ENCODE measurements around the gene NGLY1.

DNA sequence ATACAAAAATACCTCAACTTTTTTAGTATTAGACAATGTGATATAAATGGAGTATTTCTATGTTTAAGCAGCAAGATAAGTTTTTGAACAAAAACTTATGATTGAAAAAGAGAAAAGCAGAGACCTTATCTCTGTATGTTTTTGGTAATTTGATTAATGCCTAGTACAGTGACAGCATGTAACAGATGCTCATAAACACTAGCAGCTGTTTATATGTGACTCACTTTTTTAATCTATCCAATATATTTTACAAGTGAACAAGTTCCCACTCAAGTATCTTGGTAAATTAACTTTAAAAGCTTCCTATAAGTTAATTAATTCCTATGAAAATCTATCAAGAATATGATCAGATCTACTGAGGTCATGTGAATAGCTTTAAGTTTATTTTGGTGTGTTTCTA is 55.1 kb downstream of the NGLY1 start:
- TF ChIP-seq, protein P1, sequence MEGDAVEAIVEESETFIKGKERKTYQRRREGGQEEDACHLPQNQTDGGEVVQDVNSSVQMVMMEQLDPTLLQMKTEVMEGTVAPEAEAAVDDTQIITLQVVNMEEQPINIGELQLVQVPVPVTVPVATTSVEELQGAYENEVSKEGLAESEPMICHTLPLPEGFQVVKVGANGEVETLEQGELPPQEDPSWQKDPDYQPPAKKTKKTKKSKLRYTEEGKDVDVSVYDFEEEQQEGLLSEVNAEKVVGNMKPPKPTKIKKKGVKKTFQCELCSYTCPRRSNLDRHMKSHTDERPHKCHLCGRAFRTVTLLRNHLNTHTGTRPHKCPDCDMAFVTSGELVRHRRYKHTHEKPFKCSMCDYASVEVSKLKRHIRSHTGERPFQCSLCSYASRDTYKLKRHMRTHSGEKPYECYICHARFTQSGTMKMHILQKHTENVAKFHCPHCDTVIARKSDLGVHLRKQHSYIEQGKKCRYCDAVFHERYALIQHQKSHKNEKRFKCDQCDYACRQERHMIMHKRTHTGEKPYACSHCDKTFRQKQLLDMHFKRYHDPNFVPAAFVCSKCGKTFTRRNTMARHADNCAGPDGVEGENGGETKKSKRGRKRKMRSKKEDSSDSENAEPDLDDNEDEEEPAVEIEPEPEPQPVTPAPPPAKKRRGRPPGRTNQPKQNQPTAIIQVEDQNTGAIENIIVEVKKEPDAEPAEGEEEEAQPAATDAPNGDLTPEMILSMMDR (IDR thresholded peaks at IDR 0.05): no peak
- TF ChIP-seq POLR2AphosphoS5 (IDR thresholded peaks at IDR 0.05; ENCODE audit: low read depth, low read length) (no peak), TCF7L2 (IDR thresholded peaks at IDR 0.05; ENCODE audit: low read depth, low read length) (no peak)
- TF ChIP-seq, protein P2, sequence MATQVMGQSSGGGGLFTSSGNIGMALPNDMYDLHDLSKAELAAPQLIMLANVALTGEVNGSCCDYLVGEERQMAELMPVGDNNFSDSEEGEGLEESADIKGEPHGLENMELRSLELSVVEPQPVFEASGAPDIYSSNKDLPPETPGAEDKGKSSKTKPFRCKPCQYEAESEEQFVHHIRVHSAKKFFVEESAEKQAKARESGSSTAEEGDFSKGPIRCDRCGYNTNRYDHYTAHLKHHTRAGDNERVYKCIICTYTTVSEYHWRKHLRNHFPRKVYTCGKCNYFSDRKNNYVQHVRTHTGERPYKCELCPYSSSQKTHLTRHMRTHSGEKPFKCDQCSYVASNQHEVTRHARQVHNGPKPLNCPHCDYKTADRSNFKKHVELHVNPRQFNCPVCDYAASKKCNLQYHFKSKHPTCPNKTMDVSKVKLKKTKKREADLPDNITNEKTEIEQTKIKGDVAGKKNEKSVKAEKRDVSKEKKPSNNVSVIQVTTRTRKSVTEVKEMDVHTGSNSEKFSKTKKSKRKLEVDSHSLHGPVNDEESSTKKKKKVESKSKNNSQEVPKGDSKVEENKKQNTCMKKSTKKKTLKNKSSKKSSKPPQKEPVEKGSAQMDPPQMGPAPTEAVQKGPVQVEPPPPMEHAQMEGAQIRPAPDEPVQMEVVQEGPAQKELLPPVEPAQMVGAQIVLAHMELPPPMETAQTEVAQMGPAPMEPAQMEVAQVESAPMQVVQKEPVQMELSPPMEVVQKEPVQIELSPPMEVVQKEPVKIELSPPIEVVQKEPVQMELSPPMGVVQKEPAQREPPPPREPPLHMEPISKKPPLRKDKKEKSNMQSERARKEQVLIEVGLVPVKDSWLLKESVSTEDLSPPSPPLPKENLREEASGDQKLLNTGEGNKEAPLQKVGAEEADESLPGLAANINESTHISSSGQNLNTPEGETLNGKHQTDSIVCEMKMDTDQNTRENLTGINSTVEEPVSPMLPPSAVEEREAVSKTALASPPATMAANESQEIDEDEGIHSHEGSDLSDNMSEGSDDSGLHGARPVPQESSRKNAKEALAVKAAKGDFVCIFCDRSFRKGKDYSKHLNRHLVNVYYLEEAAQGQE (IDR thresholded peaks at IDR 0.05; ENCODE audit: insufficient read depth in 1 of 2, low read depth in 2 of 2, low read length in 1 of 2): no peak

Measured in Panc1 (cell line).